NT2/D1 (cell line): ENCODE data around the gene NEK2.

Source experiments
- YY1 ChIP-seq: IDR thresholded peaks from 2 replicates; pipeline ENCODE4 v1.6.1; 2011; ENCODE audit not compliant: insufficient read length, insufficient read depth
- ZNF274 ChIP-seq: IDR thresholded peaks from 2 replicates; pipeline ENCODE4 v1.6.1; 2011; ENCODE audit warnings: mild to moderate bottlenecking, low read depth, low read length

GRCh38 chr1:211675230-211676105 is at the start of gene NEK2:
- TF ChIP-seq YY1 (no peak), ZNF274 (no peak)
